Osteocyte (in vitro differentiated cells): ENCODE data around the gene IPO9. TPM values are rescaled to one million over a fixed set of nuclear protein-coding genes. Genes with fewer than 3 reads are reported as not detected.

Source experiments
- DNase-seq: peaks from one replicate; pipeline ENCODE4 v3.0.0; 2021; ENCODE audit warnings: mixed read lengths; ENCODE audit not compliant: unreplicated experiment; ENCODE audit errors: extremely low spot score
- H3K27ac Mint-ChIP-seq: one replicate; pipeline ENCODE4 v1.8.0; 2021; ENCODE audit warnings: mild to moderate bottlenecking, mixed read lengths; ENCODE audit not compliant: unreplicated experiment
- H3K27me3 Mint-ChIP-seq: one replicate; pipeline ENCODE4 v1.8.0; 2021; ENCODE audit warnings: mixed read lengths; ENCODE audit not compliant: unreplicated experiment
- H3K36me3 Mint-ChIP-seq: one replicate; pipeline ENCODE4 v1.8.0; 2021; ENCODE audit warnings: mixed read lengths; ENCODE audit not compliant: unreplicated experiment
- H3K4me1 Mint-ChIP-seq: one replicate; pipeline ENCODE4 v1.8.0; 2021; ENCODE audit warnings: mixed read lengths; ENCODE audit not compliant: unreplicated experiment
- H3K4me3 Mint-ChIP-seq: one replicate; pipeline ENCODE4 v1.8.0; 2021; ENCODE audit warnings: mild to moderate bottlenecking, moderate library complexity, mixed read lengths; ENCODE audit not compliant: unreplicated experiment
- H3K9me3 Mint-ChIP-seq: one replicate; pipeline ENCODE4 v1.8.0; 2021; ENCODE audit warnings: mixed read lengths; ENCODE audit not compliant: unreplicated experiment
- total RNA-seq: library from RNA; stranded (reverse); gene quantifications from 2 replicates; pipeline ENCODE4 v1.2.1, GENCODE V29; 2021
- TF ChIP-seq, protein P1 (sequence below): fragments of 200-600 bp; sonication (generic); IDR thresholded peaks from 2 replicates; pipeline ENCODE4 v1.5.0; 2021; ENCODE audit warnings: antibody characterized with exemption, mild to moderate bottlenecking, moderate library complexity

Gene IPO9
- total RNA-seq, 1 donor from 2014 or later, result 65.0 TPM

DNA sequence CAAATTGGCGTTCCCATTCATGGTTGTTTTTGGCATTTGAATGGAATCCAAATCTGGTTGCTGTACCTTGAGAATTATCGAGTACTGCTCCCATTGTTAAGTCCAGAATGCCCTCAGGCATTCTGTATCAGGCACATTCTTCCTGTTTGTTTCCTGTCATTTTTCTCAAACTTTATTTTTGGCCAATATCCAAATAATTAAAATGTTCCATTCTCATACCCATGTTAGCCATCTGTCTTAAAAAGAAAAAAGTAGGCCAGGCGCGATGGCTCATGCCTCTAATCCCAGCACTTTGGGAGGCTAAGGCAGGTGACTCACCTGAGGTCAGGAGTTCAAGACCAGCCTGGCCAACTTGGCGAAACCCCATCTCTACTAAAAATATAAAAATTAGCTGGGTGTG, 30.5 kb downstream of the IPO9 start:
- Mint-ChIP-seq H3K4me3 (no peak overlapping the region), H3K27me3 (no peaks in the 10 kb centered on the region), H3K36me3 (peaks cover 54% of the 10 kb centered on the region), H3K4me1 (no peaks in the 10 kb centered on the region), H3K27ac (no peak overlapping the region), H3K9me3 (no peaks in the 10 kb centered on the region)
- no peak for DNase-seq
- TF ChIP-seq, protein P1, sequence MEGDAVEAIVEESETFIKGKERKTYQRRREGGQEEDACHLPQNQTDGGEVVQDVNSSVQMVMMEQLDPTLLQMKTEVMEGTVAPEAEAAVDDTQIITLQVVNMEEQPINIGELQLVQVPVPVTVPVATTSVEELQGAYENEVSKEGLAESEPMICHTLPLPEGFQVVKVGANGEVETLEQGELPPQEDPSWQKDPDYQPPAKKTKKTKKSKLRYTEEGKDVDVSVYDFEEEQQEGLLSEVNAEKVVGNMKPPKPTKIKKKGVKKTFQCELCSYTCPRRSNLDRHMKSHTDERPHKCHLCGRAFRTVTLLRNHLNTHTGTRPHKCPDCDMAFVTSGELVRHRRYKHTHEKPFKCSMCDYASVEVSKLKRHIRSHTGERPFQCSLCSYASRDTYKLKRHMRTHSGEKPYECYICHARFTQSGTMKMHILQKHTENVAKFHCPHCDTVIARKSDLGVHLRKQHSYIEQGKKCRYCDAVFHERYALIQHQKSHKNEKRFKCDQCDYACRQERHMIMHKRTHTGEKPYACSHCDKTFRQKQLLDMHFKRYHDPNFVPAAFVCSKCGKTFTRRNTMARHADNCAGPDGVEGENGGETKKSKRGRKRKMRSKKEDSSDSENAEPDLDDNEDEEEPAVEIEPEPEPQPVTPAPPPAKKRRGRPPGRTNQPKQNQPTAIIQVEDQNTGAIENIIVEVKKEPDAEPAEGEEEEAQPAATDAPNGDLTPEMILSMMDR, result no peak

DNA sequence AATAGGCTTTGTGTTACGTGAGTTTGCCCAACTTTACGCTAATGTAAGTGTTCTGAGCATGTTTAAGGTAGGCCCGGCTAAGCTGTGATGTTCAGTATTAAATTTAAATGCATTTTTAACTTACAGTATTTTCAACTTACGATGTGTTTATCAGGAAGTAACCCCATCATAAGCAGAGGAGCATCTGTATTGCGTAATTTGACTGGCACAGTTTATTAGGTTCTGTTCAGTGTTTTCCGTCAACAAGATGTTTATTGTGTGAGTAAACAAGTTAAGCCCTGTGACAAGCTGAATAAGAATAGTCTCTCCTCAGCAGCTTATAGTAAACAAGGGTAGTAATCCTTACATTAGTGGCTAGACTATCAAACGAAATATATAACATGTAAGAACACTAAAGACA, 32.5 kb downstream of the IPO9 start:
- Mint-ChIP-seq H3K9me3 (no peaks in the 10 kb centered on the region), H3K27ac (no peak overlapping the region), H3K36me3 (peaks cover 43% of the 10 kb centered on the region)

DNA sequence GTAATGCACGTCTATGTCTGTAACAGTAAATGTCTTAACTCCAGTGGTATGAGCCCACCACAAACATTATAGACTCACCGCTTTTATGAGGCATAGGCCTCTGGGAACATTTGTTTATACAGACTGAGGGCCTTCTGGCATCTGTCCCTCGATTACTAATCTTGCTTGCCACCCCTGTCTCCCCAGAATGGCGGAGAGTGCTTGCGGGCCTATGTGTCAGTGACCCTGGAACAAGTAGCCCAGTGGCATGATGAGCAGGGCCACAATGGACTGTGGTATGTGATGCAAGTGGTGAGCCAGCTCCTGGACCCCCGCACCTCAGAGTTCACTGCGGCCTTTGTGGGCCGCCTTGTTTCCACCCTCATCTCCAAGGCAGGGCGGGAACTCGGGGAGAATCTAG, 41.4 kb downstream of the IPO9 start:
- TF ChIP-seq, protein P1, result no peak
- Mint-ChIP-seq H3K4me3 (no peak overlapping the region), H3K9me3 (no peaks in the 10 kb centered on the region), H3K27ac (no peak overlapping the region), H3K27me3 (no peaks in the 10 kb centered on the region), H3K4me1 (no peaks in the 10 kb centered on the region), H3K36me3 (peaks cover 55% of the 10 kb centered on the region)
- peak; percentile 65 for DNase-seq

More for the DNA sequence above, 32.5 kb downstream of the IPO9 start:
- Mint-ChIP-seq H3K4me1 (no peaks in the 10 kb centered on the region), H3K4me3 (no peak overlapping the region), H3K27me3 (no peaks in the 10 kb centered on the region)
- TF ChIP-seq, protein P1, result no peak
- DNase-seq, result no peak

DNA sequence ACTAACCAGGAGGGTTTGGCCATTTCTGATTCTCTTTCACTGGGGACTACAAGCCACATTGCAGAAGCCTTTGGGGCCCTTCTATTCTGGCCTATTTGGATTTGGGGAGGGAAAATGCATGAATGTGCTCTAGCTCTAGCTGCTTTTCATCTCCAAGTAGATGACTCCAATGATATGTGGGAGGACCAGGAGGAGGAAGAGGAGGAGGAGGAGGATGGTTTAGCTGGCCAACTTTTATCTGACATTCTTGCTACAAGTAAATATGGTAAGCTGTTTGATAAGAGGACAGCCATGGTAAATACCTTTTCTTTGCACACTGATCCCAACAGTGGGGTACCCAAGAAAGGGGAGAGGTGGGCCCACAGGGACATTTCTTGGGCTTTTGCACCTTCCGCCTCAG, 45.7 kb downstream of the IPO9 start:
- TF ChIP-seq, protein P1, result no peak
- no peaks in the 10 kb centered on the region for H3K27me3 Mint-ChIP-seq
- H3K9me3 Mint-ChIP-seq, result no peaks in the 10 kb centered on the region
- H3K4me3 Mint-ChIP-seq, result no peak overlapping the region
- no peak for DNase-seq
- H3K27ac Mint-ChIP-seq, result no peak overlapping the region
- no peaks in the 10 kb centered on the region for H3K4me1 Mint-ChIP-seq
- peaks cover 42% of the 10 kb centered on the region for H3K36me3 Mint-ChIP-seq

DNA sequence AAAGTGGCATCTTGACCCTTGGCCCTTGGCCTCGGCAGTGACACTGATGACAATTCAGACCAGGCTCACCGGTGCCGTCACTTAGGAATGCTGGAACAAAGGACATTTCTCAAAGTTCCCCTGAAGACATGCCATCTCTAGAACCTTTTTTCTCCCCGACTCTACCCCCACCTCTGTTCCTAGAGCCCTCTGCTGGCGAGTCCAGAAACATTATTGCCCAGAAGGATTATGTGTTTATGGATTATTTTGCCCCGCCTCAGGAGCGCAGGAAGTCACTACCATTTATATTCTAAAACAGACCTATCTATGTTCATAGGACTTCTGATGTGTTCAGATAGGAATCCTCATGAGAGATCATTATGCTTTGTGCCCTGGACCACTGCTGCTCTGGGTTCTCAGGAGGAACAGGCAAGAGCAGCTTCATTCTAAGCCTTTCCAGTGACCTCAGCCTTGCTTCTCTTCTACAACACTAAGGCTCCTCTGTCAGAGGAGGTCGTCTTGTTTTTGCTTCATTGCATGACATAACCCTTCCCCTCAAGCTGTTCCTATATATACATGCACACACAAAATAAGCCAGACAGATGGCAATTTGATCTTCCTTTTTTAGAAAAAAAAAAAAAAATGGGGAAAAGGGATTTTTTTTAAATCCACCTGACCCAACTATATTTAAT, 47.3 kb downstream of the IPO9 start:
- Mint-ChIP-seq H3K36me3 (peaks cover 31% of the 10 kb centered on the region), H3K27me3 (no peaks in the 10 kb centered on the region), H3K27ac (no peak overlapping the region), H3K9me3 (no peaks in the 10 kb centered on the region), H3K4me3 (no peak overlapping the region), H3K4me1 (no peaks in the 10 kb centered on the region)
- no peak for DNase-seq
- TF ChIP-seq, protein P1, result peak; percentile 47
